ENCODE measurements around the gene SLC13A5.

SLC13A5 gene

GRCh38 chr17:6710317-6710716, 2.9 kb downstream of the SLC13A5 start:
- no peak for TF ChIP-seq CTCF (IDR thresholded peaks at IDR 0.05)

GRCh38 chr17:6708357-6708961, 4.7 kb downstream of the SLC13A5 start:
- TF ChIP-seq CTCF (IDR thresholded peaks at IDR 0.05) = no peak

- no peak for TF ChIP-seq CTCF (IDR thresholded peaks at IDR 0.05)
Measured at GRCh38 chr17:6706996-6707395, 6.2 kb downstream of the SLC13A5 start.

GRCh38 chr17:6706499-6706898, 6.7 kb downstream of the SLC13A5 start:
- no peak for TF ChIP-seq CTCF (IDR thresholded peaks at IDR 0.05)

GRCh38 chr17:6704470-6705052, 8.6 kb downstream of the SLC13A5 start:
- no peak for TF ChIP-seq CTCF (IDR thresholded peaks at IDR 0.05)

GRCh38 chr17:6703751-6704150, 9.4 kb downstream of the SLC13A5 start:
- TF ChIP-seq CTCF (IDR thresholded peaks at IDR 0.05) = no peak

- TF ChIP-seq CTCF (IDR thresholded peaks at IDR 0.05) = no peak
Measured at GRCh38 chr17:6702567-6703215, 10.5 kb downstream of the SLC13A5 start.

Data from LNCAP (cell line).